Measurements from ENCODE around the gene LRFN2. TPM values are rescaled to one million over a fixed set of nuclear protein-coding genes. Genes with fewer than 3 reads are reported as not detected.

Gene LRFN2
- total and polyA plus RNA-seq, 12 donors = not detected

GRCh38 chr6:40489798-40490197, 97.4 kb downstream of the LRFN2 start:
- DNase-seq (no peak), ATAC-seq (no peak)
- Histone ChIP-seq H3K9me3 (no peaks in the 10 kb centered on the region), H3K4me1 (no peaks in the 10 kb centered on the region), H3K27ac (no peak overlapping the region), H3K4me3 (no peak overlapping the region), H3K36me3 (no peaks in the 10 kb centered on the region), H3K27me3 (peaks cover 0 to 66% (median 38%) of the 10 kb centered on the region in 7 donors)
- WGBS, 2 donors = 82 to 85% methylated on average over 9 of the region's 9 CpGs
- no peak for TF ChIP-seq CTCF (IDR thresholded peaks at IDR 0.05)
- intact Hi-C loops (cut with DNase I) = no loop called here

GRCh38 chr6:40486576-40486975, 100.6 kb downstream of the LRFN2 start:
- no peaks in the 10 kb centered on the region for H3K36me3 ChIP-seq
- no peak overlapping the region for H3K27ac ChIP-seq
- DNase-seq (no peak), ATAC-seq (no peak)
- TF ChIP-seq CTCF (IDR thresholded peaks at IDR 0.05) = no peak
- 77 to 78% methylated on average over 4 of the region's 4 CpGs for WGBS, 2 donors
- intact Hi-C loops (cut with DNase I) = no loop called here
- H3K9me3 ChIP-seq = no peaks in the 10 kb centered on the region
- H3K4me1 ChIP-seq = no peaks in the 10 kb centered on the region
- H3K4me3 ChIP-seq = no peak overlapping the region
- H3K27me3 ChIP-seq = peaks cover 0 to 66% (median 32%) of the 10 kb centered on the region in 7 donors

GRCh38 chr6:40485795-40486194, 101.4 kb downstream of the LRFN2 start:
- intact Hi-C loops (cut with DNase I) = no loop called here
- no peak for TF ChIP-seq CTCF (IDR thresholded peaks at IDR 0.05)
- WGBS, 2 donors = 62 to 79% methylated on average over 2 of the region's 2 CpGs
- ATAC-seq = no peak
- H3K9me3 ChIP-seq = no peaks in the 10 kb centered on the region
- no peak for DNase-seq
- H3K4me3 ChIP-seq = no peak overlapping the region
- no peaks in the 10 kb centered on the region for H3K4me1 ChIP-seq
- H3K27ac ChIP-seq = no peak overlapping the region
- H3K27me3 ChIP-seq = peaks cover 0 to 64% (median 26%) of the 10 kb centered on the region in 7 donors
- no peaks in the 10 kb centered on the region for H3K36me3 ChIP-seq

GRCh38 chr6:40485300-40485699, 101.9 kb downstream of the LRFN2 start:
- no peak for TF ChIP-seq CTCF (IDR thresholded peaks at IDR 0.05)
- WGBS, 2 donors = 20 to 28% methylated on average over 2 of the region's 2 CpGs
- DNase-seq = no peak
- Histone ChIP-seq H3K36me3 (no peaks in the 10 kb centered on the region), H3K27me3 (peaks cover 0 to 62% (median 21%) of the 10 kb centered on the region in 7 donors), H3K9me3 (no peaks in the 10 kb centered on the region), H3K27ac (no peak overlapping the region), H3K4me3 (no peak overlapping the region), H3K4me1 (no peaks in the 10 kb centered on the region)
- intact Hi-C loops (cut with DNase I) = no loop called here
- ATAC-seq = no peak

All from heart right ventricle (tissue), 16 donors.